ENCODE measurements around the gene ACAA2.

GRCh38 chr18:49839012-49839411 is 25.7 kb upstream of the ACAA2 start:
- TF ChIP-seq POLR2A (IDR thresholded peaks at IDR 0.05) (no peak), CTCF (IDR thresholded peaks at IDR 0.05) (no peak)
